HG03378 (cell line): ENCODE data around the gene BRIX1.
"Not testable (repeated sequence)": the region's sequence is repeated elsewhere in the genome, so short reads cannot be mapped to it uniquely, and the experiment has no call there.

ENCODE experiments used
- ATAC-seq: cut with Tn5 transposase; IDR thresholded peaks from one replicate; pipeline ENCODE4 v1.9.1; 2021; ENCODE audit warnings: mild to moderate bottlenecking, moderate library complexity; ENCODE audit not compliant: unreplicated experiment

BRIX1 gene

DNA sequence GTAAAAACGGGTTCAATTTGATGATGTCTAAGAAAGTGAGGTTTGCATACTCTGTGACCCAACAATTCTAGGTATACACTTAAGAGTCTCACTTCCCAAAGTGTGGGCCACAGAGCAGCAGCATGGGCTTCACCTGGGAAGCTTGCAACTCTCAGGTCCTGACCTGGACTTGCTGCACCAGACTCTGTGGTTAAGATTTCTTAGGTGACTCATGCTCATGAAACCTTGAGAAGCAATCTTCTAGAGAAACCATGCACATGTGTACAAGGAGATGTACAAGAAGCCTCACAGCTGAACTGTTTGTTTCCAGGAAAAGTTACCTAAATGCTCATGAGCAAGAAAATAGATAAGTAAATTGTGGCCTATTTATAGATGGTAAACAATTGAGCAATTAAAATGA lies 43.8 kb downstream of the BRIX1 start:
- peak; percentile 97 for ATAC-seq

DNA sequence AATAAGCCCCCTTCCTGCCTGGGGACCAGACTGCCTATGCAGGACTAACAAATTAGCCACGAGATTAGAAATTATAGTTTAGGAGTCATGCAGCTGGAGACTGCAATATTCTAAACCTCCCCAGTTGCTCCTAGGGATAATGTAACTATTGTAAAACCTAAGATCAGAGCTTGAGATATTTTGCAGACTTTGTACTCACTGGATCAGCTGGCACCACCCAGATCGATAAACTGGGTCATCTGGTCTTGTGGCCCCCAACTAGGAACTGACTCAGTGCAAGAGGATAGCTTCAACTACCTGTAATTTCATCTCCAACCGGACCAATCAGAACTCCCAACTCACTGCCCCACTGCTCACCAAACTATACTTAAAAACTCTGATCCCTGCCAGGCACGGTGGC lies 52.0 kb downstream of the BRIX1 start:
- no peak for ATAC-seq

DNA sequence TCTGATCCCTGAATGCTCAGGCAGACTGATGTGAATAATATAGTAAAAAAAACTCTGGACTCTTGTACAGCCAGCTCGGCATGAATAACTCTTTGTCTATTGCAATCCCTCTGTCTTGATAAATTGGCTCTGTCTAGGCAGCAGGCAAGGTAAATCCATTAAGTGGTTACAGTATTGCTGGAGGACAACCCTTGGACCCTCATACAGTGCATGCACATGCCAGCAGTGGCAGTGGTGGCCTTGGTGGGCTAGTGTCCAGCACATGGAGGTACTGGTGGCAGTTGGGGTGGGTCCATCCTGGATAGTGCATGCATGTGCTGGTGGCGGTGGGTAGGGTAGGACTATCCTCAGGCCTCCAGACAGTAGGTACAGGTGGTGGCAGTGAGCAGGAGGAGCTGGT lies 52.7 kb downstream of the BRIX1 start:
- no peak for ATAC-seq

DNA sequence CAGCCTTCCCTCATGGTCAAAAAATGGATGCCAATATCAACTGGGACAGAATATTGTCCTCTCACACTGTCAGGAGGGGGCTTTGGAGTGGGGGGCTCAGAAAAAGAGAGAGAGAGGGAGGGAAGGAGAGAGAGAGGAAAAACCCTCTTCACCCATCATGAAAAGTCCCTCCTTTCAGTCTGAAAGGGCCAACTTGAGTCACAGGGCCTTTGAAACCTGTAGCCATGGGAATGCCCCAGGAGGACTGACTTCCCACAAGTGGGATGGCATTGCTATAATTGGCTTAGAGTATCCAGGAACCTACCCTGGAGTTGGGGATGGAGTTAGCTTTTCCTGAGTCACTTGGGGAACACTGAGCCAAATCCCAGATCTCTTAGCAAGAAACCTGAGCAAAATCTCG lies 55.0 kb downstream of the BRIX1 start:
- no peak for ATAC-seq

DNA sequence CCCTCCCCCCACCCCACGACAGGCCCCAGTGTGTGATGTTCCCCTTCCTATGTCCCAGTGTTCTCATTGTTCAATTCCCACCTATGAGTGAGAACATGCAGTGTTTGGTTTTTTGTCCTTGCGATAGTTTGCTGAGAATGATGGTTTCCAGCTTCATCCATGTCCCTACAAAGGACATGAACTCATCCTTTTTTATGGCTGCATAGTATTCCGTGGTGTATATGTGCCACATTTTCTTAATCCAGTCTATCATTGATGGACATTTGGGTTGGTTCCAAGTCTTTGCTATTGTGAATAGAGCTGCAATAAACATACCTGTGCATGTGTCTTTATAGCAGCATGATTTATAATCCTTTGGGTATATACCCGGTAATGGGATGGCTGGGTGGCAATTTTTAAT lies 56.1 kb downstream of the BRIX1 start:
- not testable (repeated sequence) for ATAC-seq
